Heart left ventricle (tissue), 16 donors: Measurements from ENCODE around the gene ZFYVE21. TPM values are rescaled to one million over a fixed set of nuclear protein-coding genes. Genes with fewer than 3 reads are reported as not detected.
A peak's percentile ranks its signal among the peaks of the same experiment; 100 is the strongest.

Experiments
- ATAC-seq, 4 donors: fragments of 200-7000 bp; cut with Tn5 transposase; one replicate each; pipeline ENCODE4 v1.9.1; 2020 to 2022; ENCODE audit warnings: moderate library complexity in 4 of 4, mild to moderate bottlenecking in 3 of 4, moderate number of reproducible peaks in 1 of 4
- DNase-seq, 5 donors: peaks; one replicate each; pipeline ENCODE4 v3.0.0-alpha.2; 2020
- H3K27ac ChIP-seq, 12 donors: fragments of 200-600 bp; sonication (generic) in 4 of 12; one replicate each; pipeline versions ENCODE4 v1.5.0 to v1.8.0; 2016 to 2022; ENCODE audit warnings: mild to moderate bottlenecking in 2 of 12
- H3K27me3 ChIP-seq, 9 donors: fragments of 200-600 bp; sonication (generic) in 2 of 9; one replicate each; pipeline versions ENCODE4 v1.5.1 to v1.8.0; 2016 to 2022; ENCODE audit warnings: mild to moderate bottlenecking in 3 of 9
- H3K36me3 ChIP-seq, 9 donors: fragments of 200-600 bp; sonication (generic) in 2 of 9; one replicate each; pipeline versions ENCODE4 v1.5.0 to v1.8.0; 2018 to 2022; ENCODE audit warnings: mild to moderate bottlenecking in 2 of 9
- H3K4me1 ChIP-seq, 12 donors: fragments of 200-600 bp; sonication (generic) in 4 of 12; one replicate each; pipeline versions ENCODE4 v1.5.0 to v1.8.0; 2016 to 2022; ENCODE audit warnings: mild to moderate bottlenecking in 3 of 12
- H3K4me3 ChIP-seq, 12 donors: fragments of 200-600 bp; sonication (generic) in 4 of 12; one replicate each; pipeline versions ENCODE4 v1.5.0 to v1.8.0; 2017 to 2022; ENCODE audit warnings: mild to moderate bottlenecking in 9 of 12, moderate library complexity in 4 of 12
- H3K9me3 ChIP-seq, 12 donors: fragments of 200-600 bp; sonication (generic) in 4 of 12; one replicate each; pipeline versions ENCODE4 v1.5.0 to v1.8.0; 2016 to 2022; ENCODE audit warnings: mild to moderate bottlenecking in 1 of 12
- POLR2A ChIP-seq, 2 donors: fragments of 450-650 bp; IDR thresholded peaks; one replicate each; pipeline ENCODE4 v1.6.1; 2017; ENCODE audit warnings: antibody characterized with exemption in 2 of 2, mild to moderate bottlenecking in 2 of 2, moderate library complexity in 2 of 2
- WGBS, 4 donors: extraction: QIAGEN DNeasy Blood & Tissue Kit in 2 of 4; methylation state at CpG; one replicate each; pipeline versions ENCODE4 v1.1.5 to v1.1.7; 2013 to 2018; 5-methylcytosine and 5-hydroxymethylcytosine counted together
- intact Hi-C, 10 donors: fragments of 100-400 bp; cut with DNase I; formaldehyde crosslinking; loops; one replicate each; pipeline versions ENCODE4 v1.11.1 to v1.14.2; 2022
- polyA plus RNA-seq, 2 donors: library from polyadenylated mRNA; stranded (reverse); fragments of 200-250 nt; gene quantifications; one replicate each; pipeline ENCODE4 v1.2.3, GENCODE V29; 2013
- total RNA-seq, 9 donors: library from RNA; depleted of rRNA in 2 of 9; stranded (reverse); fragments of >200 nt in 2 of 9; fragmentation: NEBNext Ultra II Directional in 3 of 9; extraction: Animal tissue kit (Norgen Biotek cat#: 25700) in 3 of 9; gene quantifications; one replicate each; pipeline versions ENCODE4 v1.1.0 to v1.2.4, GENCODE V29; 2016 to 2023
- TF ChIP-seq, protein P1 (sequence below), 12 donors: fragments of 200-600 bp; sonication (generic) in 4 of 12; IDR thresholded peaks; one replicate each; pipeline versions ENCODE4 v1.5.0 to v1.8.0; 2018 to 2022; ENCODE audit warnings: antibody characterized with exemption in 12 of 12, mild to moderate bottlenecking in 5 of 12
- donor health status: ischemic (EF 13 %, LVEDD 7.1; RV severe dilation, severe dysfunction).
- donor health status: healthy with polysubstance abuse.
- donor health status: DM: no; HTN: yes; CAD: no.
- donor health status: DM: no; HTN: no; CAD: no.
- donor health status: ischemic (EF 25% LVEDD 6.9; RV normal size, moderate dysfunction).
- donor health status: ischemic (EF 25% LVEDD 5.7; RV mildly dilated, moderate dysfunction).
- donor health status: healthy.
- donor health status: DM: yes; HTN: yes; CAD: no.
- donor health status: ischemic (EF 35%, LVEDD 5.7; RV mildly dilated, moderate dysfunction).
- donor health status: nonischemic (EF 11% LVEDD 7.7; RV severe dilation, severe dysfunction).
- donor health status: DM: yes; HTN: yes; CAD: no.
- donor health status: PGD.
- donor health status: ischemic (EF 29% LVEDD 5.4; RV normal size, mild dysfunction).
- donor health status: nonischemic (EF 23%, LVEDD 6.1; RV moderate dilation, normal function).

ZFYVE21 gene
- total and polyA plus RNA-seq, 11 donors, result 44.1 to 86.1 (median 52.5) TPM

DNA sequence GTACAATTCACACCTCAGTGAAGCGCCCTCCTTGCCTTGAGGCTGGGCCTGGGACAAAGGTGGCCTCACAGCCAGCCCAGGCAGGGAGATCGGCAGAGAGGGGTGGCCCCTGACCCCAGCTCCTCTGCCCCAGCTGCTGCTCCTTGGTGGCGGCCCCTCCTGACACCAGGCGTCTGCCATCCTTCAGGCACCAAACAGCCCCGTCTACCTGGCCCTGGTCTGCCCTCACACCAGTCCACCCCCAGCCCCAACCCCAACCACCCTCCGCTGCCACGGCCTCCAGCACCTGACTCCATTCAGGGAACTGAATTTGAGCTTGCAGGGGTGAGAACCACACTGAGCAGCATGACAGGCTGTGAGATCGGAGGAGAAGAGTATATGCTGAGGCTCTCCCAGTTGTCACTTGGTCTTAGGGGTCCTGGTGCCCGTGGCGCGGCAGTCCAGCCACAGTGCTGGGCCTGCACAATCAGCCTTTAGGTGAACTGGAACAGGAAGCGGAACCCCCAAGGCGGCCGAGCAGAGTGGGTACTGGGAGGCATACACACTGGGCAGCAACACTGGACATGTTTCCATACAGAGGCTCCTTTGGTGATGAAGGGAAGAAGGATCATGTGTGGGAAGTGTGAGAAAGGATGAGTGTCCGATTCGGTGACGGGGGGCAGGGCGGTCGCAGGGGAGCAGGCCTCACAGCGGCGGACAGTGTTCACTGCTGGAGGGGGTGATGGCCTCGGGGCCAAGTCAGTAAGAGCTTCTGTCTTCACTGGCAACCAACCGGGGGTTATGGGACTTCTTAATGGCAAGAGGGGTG lies 18.7 kb downstream of the ZFYVE21 start:
- H3K4me3 ChIP-seq, result no peak overlapping the region
- H3K36me3 ChIP-seq, result peaks cover 0 to 92% (median 79%) of the 10 kb centered on the region in 9 donors
- intact Hi-C loops, result loop anchor here in 1 of 10 donors (10.0 kb wide), 2 partner anchors 159 to 251 kb away; no protein-coding TSS in a partner anchor
- H3K27ac ChIP-seq, result peak overlapping the region in 2 of 12 donors; percentile 25 to 29
- WGBS, 4 donors, result 88 to 91% (median 91%) methylated on average over 23 of the region's 23 CpGs
- no peaks in the 10 kb centered on the region for H3K27me3 ChIP-seq
- no peaks in the 10 kb centered on the region for H3K9me3 ChIP-seq
- TF ChIP-seq, protein P1, sequence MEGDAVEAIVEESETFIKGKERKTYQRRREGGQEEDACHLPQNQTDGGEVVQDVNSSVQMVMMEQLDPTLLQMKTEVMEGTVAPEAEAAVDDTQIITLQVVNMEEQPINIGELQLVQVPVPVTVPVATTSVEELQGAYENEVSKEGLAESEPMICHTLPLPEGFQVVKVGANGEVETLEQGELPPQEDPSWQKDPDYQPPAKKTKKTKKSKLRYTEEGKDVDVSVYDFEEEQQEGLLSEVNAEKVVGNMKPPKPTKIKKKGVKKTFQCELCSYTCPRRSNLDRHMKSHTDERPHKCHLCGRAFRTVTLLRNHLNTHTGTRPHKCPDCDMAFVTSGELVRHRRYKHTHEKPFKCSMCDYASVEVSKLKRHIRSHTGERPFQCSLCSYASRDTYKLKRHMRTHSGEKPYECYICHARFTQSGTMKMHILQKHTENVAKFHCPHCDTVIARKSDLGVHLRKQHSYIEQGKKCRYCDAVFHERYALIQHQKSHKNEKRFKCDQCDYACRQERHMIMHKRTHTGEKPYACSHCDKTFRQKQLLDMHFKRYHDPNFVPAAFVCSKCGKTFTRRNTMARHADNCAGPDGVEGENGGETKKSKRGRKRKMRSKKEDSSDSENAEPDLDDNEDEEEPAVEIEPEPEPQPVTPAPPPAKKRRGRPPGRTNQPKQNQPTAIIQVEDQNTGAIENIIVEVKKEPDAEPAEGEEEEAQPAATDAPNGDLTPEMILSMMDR (IDR thresholded peaks at IDR 0.05), result no peak
- TF ChIP-seq POLR2A (IDR thresholded peaks at IDR 0.05), result no peak
- no peak for ATAC-seq
- peak in 1 of 5 donors; percentile 45 for DNase-seq
- peaks cover 0 to 41% (median 20%) of the 10 kb centered on the region in 12 donors for H3K4me1 ChIP-seq

DNA sequence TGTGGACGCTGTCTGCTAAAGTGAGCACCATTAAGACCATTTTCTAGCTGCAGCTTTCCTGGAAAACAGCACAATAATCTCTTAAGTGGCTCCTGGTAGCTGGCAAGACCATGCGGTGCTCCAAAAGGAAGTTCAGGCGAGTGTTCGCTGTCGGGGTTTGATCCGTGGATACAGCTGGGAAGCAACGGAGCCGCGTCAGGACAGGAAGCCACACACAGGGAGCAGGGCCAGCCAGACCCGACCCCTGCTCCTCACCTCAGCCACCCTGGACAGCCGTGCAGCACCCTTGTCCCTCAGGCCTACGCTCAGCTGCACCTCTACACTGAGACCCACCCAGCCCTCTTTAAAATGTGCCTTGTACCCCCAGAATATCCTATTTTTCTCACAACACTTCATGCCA lies 19.4 kb downstream of the ZFYVE21 start:
- H3K4me3 ChIP-seq, result no peak overlapping the region
- peaks cover 0 to 33% (median 20%) of the 10 kb centered on the region in 12 donors for H3K4me1 ChIP-seq
- intact Hi-C loops, result loop anchor here in 1 of 10 donors (10.0 kb wide), 2 partner anchors 160 to 250 kb away; no protein-coding TSS in a partner anchor
- DNase-seq, result peak in 1 of 5 donors; percentile 55
- H3K27me3 ChIP-seq, result no peaks in the 10 kb centered on the region
- TF ChIP-seq, protein P1 (IDR thresholded peaks at IDR 0.05), result no peak
- no peak for TF ChIP-seq POLR2A (IDR thresholded peaks at IDR 0.05)
- H3K36me3 ChIP-seq, result peaks cover 0 to 91% (median 79%) of the 10 kb centered on the region in 9 donors
- 43 to 60% (median 51%) methylated on average over 12 of the region's 12 CpGs for WGBS, 4 donors
- no peaks in the 10 kb centered on the region for H3K9me3 ChIP-seq
- peak overlapping the region in 6 of 12 donors; percentile 7 to 38 (median 26) for H3K27ac ChIP-seq
- peak in 1 of 4 donors; percentile 4 for ATAC-seq

DNA sequence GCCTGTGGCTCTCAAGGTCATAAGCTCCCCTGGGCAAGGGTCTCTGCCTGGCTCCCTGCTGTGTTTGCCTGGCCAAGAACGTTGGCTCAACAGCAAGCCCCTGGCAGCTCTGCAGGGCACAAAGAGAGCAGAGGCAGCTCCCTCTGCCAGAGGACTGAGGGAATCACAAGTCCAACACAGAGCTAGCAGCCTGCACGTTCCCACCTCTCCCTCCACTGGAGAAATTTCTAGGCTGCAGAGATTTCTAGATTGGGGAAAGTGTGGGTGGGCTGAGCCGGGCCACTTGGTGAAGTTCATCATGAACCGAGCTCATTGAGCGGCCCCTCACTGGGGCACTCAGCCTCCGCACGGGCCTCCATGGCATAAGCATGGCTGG lies 19.8 kb downstream of the ZFYVE21 start:
- WGBS, 4 donors, result 15 to 63% (median 51%) methylated on average over 2 to 7 of the region's 7 CpGs
- H3K27ac ChIP-seq, result peak overlapping the region in 5 of 12 donors; percentile 7 to 38 (median 25)
- intact Hi-C loops, result loop anchor here in 1 of 10 donors (10.0 kb wide), 2 partner anchors 161 to 249 kb away; no protein-coding TSS in a partner anchor
- H3K4me1 ChIP-seq, result peaks cover 0 to 29% (median 18%) of the 10 kb centered on the region in 12 donors
- H3K27me3 ChIP-seq, result no peaks in the 10 kb centered on the region
- DNase-seq (peak in 1 of 5 donors; percentile 44), ATAC-seq (peak in 2 of 4 donors; percentile 13 to 42)
- no peak overlapping the region for H3K4me3 ChIP-seq
- TF ChIP-seq POLR2A (IDR thresholded peaks at IDR 0.05), result no peak
- TF ChIP-seq, protein P1 (IDR thresholded peaks at IDR 0.05), result peak in 8 of 12 donors; percentile 14 to 37 (median 23)
- peaks cover 0 to 91% (median 79%) of the 10 kb centered on the region in 9 donors for H3K36me3 ChIP-seq
- no peaks in the 10 kb centered on the region for H3K9me3 ChIP-seq
